Sigmoid colon (tissue), 7 donors: ENCODE measurements around the gene ADCY6. TPM values are rescaled to one million over a fixed set of nuclear protein-coding genes. Genes with fewer than 3 reads are reported as not detected.

Experiments used
- DNase-seq: peaks from one replicate; pipeline ENCODE4 v3.0.0-alpha.2; 2019
- H3K27ac ChIP-seq, 4 donors: fragments of 200-600 bp; sonication (generic); one replicate each; pipeline ENCODE4 v1.5.1; 2016 to 2019; ENCODE audit warnings: mild to moderate bottlenecking in 1 of 4
- H3K27me3 ChIP-seq, 3 donors: fragments of 200-600 bp; sonication (generic); one replicate each; pipeline ENCODE4 v1.5.1; 2019; ENCODE audit warnings: mild to moderate bottlenecking in 1 of 3
- H3K36me3 ChIP-seq, 4 donors: fragments of 200-600 bp; sonication (generic); one replicate each; pipeline ENCODE4 v1.5.1; 2016 to 2019
- H3K4me1 ChIP-seq, 4 donors: fragments of 200-600 bp; sonication (generic); one replicate each; pipeline ENCODE4 v1.5.1; 2017 to 2019
- H3K4me3 ChIP-seq, 4 donors: fragments of 200-600 bp; sonication (generic); one replicate each; pipeline ENCODE4 v1.5.1; 2017 to 2019; ENCODE audit warnings: mild to moderate bottlenecking in 2 of 4, moderate library complexity in 1 of 4
- H3K9me3 ChIP-seq, 4 donors: fragments of 200-600 bp in 3 of 4; sonication (generic) in 3 of 4; one replicate each; pipeline versions ENCODE4 v1.5.1 to v1.6.1; 2013 to 2019
- CTCF ChIP-seq, 4 experiments: fragments of 450-650 bp in 3 of 4; fragments of 200-600 bp in 1 of 4; IDR thresholded peaks; one replicate each; pipeline ENCODE4 v1.5.1; 2016 to 2019; ENCODE audit warnings: antibody characterized with exemption in 4 of 4, mild to moderate bottlenecking in 3 of 4, moderate library complexity in 2 of 4
- EP300 ChIP-seq, 4 donors: sonication (generic); formaldehyde crosslinking; IDR thresholded peaks; one replicate each; pipeline ENCODE4 v1.6.1; 2017; ENCODE audit warnings: antibody characterized with exemption in 4 of 4
- POLR2A ChIP-seq, 2 donors: fragments of 450-650 bp; IDR thresholded peaks; one replicate each; pipeline ENCODE4 v1.6.1; 2016; ENCODE audit warnings: antibody characterized with exemption in 2 of 2, mild to moderate bottlenecking in 2 of 2, moderate library complexity in 2 of 2
- POLR2AphosphoS5 ChIP-seq, 4 donors: sonication (generic); formaldehyde crosslinking; IDR thresholded peaks; one replicate each; pipeline ENCODE4 v1.6.1; 2017; ENCODE audit warnings: antibody characterized with exemption in 4 of 4
- WGBS, 2 donors: extraction: QIAGEN DNeasy Blood & Tissue Kit; methylation state at CpG; one replicate each; pipeline ENCODE4 v1.1.7; 2013; 5-methylcytosine and 5-hydroxymethylcytosine counted together
- intact Hi-C: fragments of 100-400 bp; cut with DNase I; formaldehyde crosslinking; loops from one replicate; pipeline ENCODE4 v1.15.1; 2023
- polyA plus RNA-seq, 3 donors: library from polyadenylated mRNA; stranded (reverse); fragments of 200-250 nt; gene quantifications; one replicate each; pipeline ENCODE4 v1.2.3, GENCODE V29; 2013
- total RNA-seq, 4 donors: library from RNA; depleted of rRNA; stranded (reverse); fragments of >200 nt; gene quantifications; one replicate each; pipeline ENCODE4 v1.1.0, GENCODE V29; 2016
- donor health status: healthy with polysubstance abuse.
- donor health status: Bipolar disorder and iron deficiency.
- donor health status: healthy.

Gene ADCY6
- total and polyA plus RNA-seq, 7 donors = 10.2 to 52.5 (median 16.4) TPM

GRCh38 chr12:48816143-48816854 is 27.4 kb upstream of the ADCY6 start:
- 72 to 90% methylated on average over 3 of the region's 3 CpGs for WGBS, 2 donors
- H3K4me1 ChIP-seq = peaks cover 0 to 56% (median 46%) of the 10 kb centered on the region in 4 donors

GRCh38 chr12:48815126-48816110 is 26.5 kb upstream of the ADCY6 start:
- no peaks in the 10 kb centered on the region for H3K36me3 ChIP-seq
- WGBS, 2 donors = 1 to 2% methylated on average over 54 of the region's 54 CpGs
- TF ChIP-seq POLR2AphosphoS5 (IDR thresholded peaks at IDR 0.05) (peak; percentile 83 to 90 (median 88)), POLR2A (IDR thresholded peaks at IDR 0.05) (peak; percentile 8 to 85), CTCF (IDR thresholded peaks at IDR 0.05) (no peak)
- H3K9me3 ChIP-seq = no peaks in the 10 kb centered on the region
- peak overlapping the region; percentile 62 to 86 (median 78) for H3K4me3 ChIP-seq
- peak overlapping the region; percentile 86 to 94 (median 91) for H3K27ac ChIP-seq
- H3K27me3 ChIP-seq = no peaks in the 10 kb centered on the region
- H3K4me1 ChIP-seq = peaks cover 0 to 65% (median 53%) of the 10 kb centered on the region in 4 donors
- intact Hi-C loops = loop anchor here (10.0 kb wide), 1 partner anchor 601 kb away; no protein-coding TSS in a partner anchor
- peak; percentile 92 for DNase-seq

More at GRCh38 chr12:48816143-48816854, 27.4 kb upstream of the ADCY6 start:
- Histone ChIP-seq H3K36me3 (no peaks in the 10 kb centered on the region), H3K4me3 (peak overlapping the region in 3 of 4 donors; percentile 62 to 79 (median 78)), H3K27ac (peak overlapping the region; percentile 86 to 94 (median 91)), H3K27me3 (no peaks in the 10 kb centered on the region), H3K9me3 (no peaks in the 10 kb centered on the region)
- intact Hi-C loops = loop anchor here (10.0 kb wide), 1 partner anchor 601 kb away; no protein-coding TSS in a partner anchor
- no peak for DNase-seq
- no peak for TF ChIP-seq EP300 (IDR thresholded peaks at IDR 0.05)

- peaks cover 0 to 65% (median 50%) of the 10 kb centered on the region in 4 donors for H3K4me1 ChIP-seq
- no peaks in the 10 kb centered on the region for H3K9me3 ChIP-seq
- no peaks in the 10 kb centered on the region for H3K36me3 ChIP-seq
- H3K27me3 ChIP-seq = no peaks in the 10 kb centered on the region
- peak; percentile 29 to 80 (median 59) for TF ChIP-seq POLR2AphosphoS5 (IDR thresholded peaks at IDR 0.05)
- TF ChIP-seq EP300 (IDR thresholded peaks at IDR 0.05) = no peak
- peak in 1 of 2 donors; percentile 8 for TF ChIP-seq POLR2A (IDR thresholded peaks at IDR 0.05)
- peak; percentile 92 to 100 (median 96) for TF ChIP-seq CTCF (IDR thresholded peaks at IDR 0.05)
- WGBS, 2 donors = 1% methylated on average over 70 of the region's 70 CpGs
- peak overlapping the region; percentile 62 to 86 (median 78) for H3K4me3 ChIP-seq
- peak overlapping the region; percentile 86 to 94 (median 91) for H3K27ac ChIP-seq
- peak; percentile 94 for DNase-seq
- intact Hi-C loops = loop anchor here (10.0 kb wide), 1 partner anchor 600 kb away; no protein-coding TSS in a partner anchor
Observed at GRCh38 chr12:48814262-48815125, 25.6 kb upstream of the ADCY6 start.

- 26 to 28% methylated on average over 18 of the region's 18 CpGs for WGBS, 2 donors
- H3K27me3 ChIP-seq = no peaks in the 10 kb centered on the region
- H3K4me1 ChIP-seq = peaks cover 0 to 60% (median 43%) of the 10 kb centered on the region in 4 donors
- H3K9me3 ChIP-seq = no peaks in the 10 kb centered on the region
- peak overlapping the region; percentile 86 to 94 (median 91) for H3K27ac ChIP-seq
- no peaks in the 10 kb centered on the region for H3K36me3 ChIP-seq
- H3K4me3 ChIP-seq = peak overlapping the region; percentile 62 to 86 (median 78)
- TF ChIP-seq CTCF (IDR thresholded peaks at IDR 0.05) = no peak
- no peak for TF ChIP-seq EP300 (IDR thresholded peaks at IDR 0.05)
- no peak for TF ChIP-seq POLR2A (IDR thresholded peaks at IDR 0.05)
- no peak for TF ChIP-seq POLR2AphosphoS5 (IDR thresholded peaks at IDR 0.05)
- DNase-seq = no peak
- intact Hi-C loops = loop anchor here (10.0 kb wide), 1 partner anchor 599 kb away; no protein-coding TSS in a partner anchor
Observed at GRCh38 chr12:48813465-48814261, 24.8 kb upstream of the ADCY6 start.
